GM10266 (cell line): ENCODE measurements around the gene MAST4.

ENCODE experiments used
- DNase-seq: peaks from one replicate; pipeline ENCODE4 v3.0.0; 2012; ENCODE audit errors: extremely low spot score
- CTCF ChIP-seq: IDR thresholded peaks from 2 replicates; pipeline ENCODE4 v1.5.1; 2012; ENCODE audit warnings: mild to moderate bottlenecking, low read depth; ENCODE audit not compliant: control insufficient read depth, insufficient read depth; ENCODE audit errors: missing control alignments

The MAST4 gene

GRCh38 chr5:67026278-67026677, 430.1 kb downstream of the MAST4 start:
- DNase-seq, result no peak
- TF ChIP-seq CTCF, result no peak

- DNase-seq, result no peak
- TF ChIP-seq CTCF, result no peak
Measured at GRCh38 chr5:67027171-67027570, 431.0 kb downstream of the MAST4 start.

GRCh38 chr5:67028371-67028770, 432.2 kb downstream of the MAST4 start:
- no peak for TF ChIP-seq CTCF

GRCh38 chr5:67028941-67029340, 432.7 kb downstream of the MAST4 start:
- no peak for DNase-seq
- TF ChIP-seq CTCF, result no peak

More at GRCh38 chr5:67028371-67028770, 432.2 kb downstream of the MAST4 start:
- no peak for DNase-seq

GRCh38 chr5:67029481-67029880, 433.3 kb downstream of the MAST4 start:
- no peak for DNase-seq
- TF ChIP-seq CTCF, result no peak

- TF ChIP-seq CTCF, result no peak
- DNase-seq, result no peak
Measured at GRCh38 chr5:67030289-67031056, 434.3 kb downstream of the MAST4 start.

- DNase-seq, result no peak
- no peak for TF ChIP-seq CTCF
Measured at GRCh38 chr5:67031057-67031443, 434.9 kb downstream of the MAST4 start.
